Measurements from ENCODE around the gene MYO1B.

MYO1B gene

GRCh38 chr2:191341436-191341835 lies 96.2 kb downstream of the MYO1B start:
- TF ChIP-seq CTCF (IDR thresholded peaks at IDR 0.05; ENCODE audit: borderline replicate concordance, insufficient read depth, low read depth, low read length) = no peak
- no peak overlapping the region for H3K4me3 ChIP-seq (ENCODE audit: low read depth, low read length)

- no peak for TF ChIP-seq CTCF (IDR thresholded peaks at IDR 0.05; ENCODE audit: borderline replicate concordance, insufficient read depth, low read depth, low read length)
- H3K4me3 ChIP-seq (ENCODE audit: low read depth, low read length) = no peak overlapping the region
Observed at GRCh38 chr2:191343796-191344338, 98.7 kb downstream of the MYO1B start.

- TF ChIP-seq CTCF (IDR thresholded peaks at IDR 0.05; ENCODE audit: borderline replicate concordance, insufficient read depth, low read depth, low read length) = no peak
- H3K4me3 ChIP-seq (ENCODE audit: low read depth, low read length) = no peak overlapping the region
Observed at GRCh38 chr2:191345788-191346187, 100.6 kb downstream of the MYO1B start.

DNA sequence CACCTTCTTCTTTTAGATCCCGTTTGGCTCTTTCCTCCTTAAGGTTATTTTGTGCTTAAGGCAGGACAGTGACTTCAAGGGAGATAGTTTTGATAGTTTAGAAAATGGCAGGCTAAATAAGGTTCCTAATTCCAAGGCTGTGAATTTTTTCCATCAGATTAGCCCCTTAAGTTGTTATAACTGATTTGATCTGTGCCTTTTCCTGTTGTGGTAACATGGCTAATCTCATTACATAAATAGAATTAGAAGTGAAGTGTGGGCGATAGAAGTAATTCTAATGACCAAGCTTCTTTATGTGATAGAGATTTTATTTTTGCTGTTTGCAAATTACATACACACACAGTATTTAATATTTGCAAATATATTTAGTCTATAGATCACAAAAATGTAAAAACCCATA lies 102.0 kb downstream of the MYO1B start:
- no peak for TF ChIP-seq CTCF (IDR thresholded peaks at IDR 0.05; ENCODE audit: borderline replicate concordance, insufficient read depth, low read depth, low read length)
- no peak overlapping the region for H3K4me3 ChIP-seq (ENCODE audit: low read depth, low read length)

- no peak for TF ChIP-seq CTCF (IDR thresholded peaks at IDR 0.05; ENCODE audit: borderline replicate concordance, insufficient read depth, low read depth, low read length)
- H3K4me3 ChIP-seq (ENCODE audit: low read depth, low read length) = no peak overlapping the region
Observed at GRCh38 chr2:191347881-191348280, 102.7 kb downstream of the MYO1B start.

GRCh38 chr2:191349990-191350389 lies 104.8 kb downstream of the MYO1B start:
- no peak for TF ChIP-seq CTCF (IDR thresholded peaks at IDR 0.05; ENCODE audit: borderline replicate concordance, insufficient read depth, low read depth, low read length)

GRCh38 chr2:191350826-191351225 lies 105.6 kb downstream of the MYO1B start:
- no peak overlapping the region for H3K4me3 ChIP-seq (ENCODE audit: low read depth, low read length)
- TF ChIP-seq CTCF (IDR thresholded peaks at IDR 0.05; ENCODE audit: borderline replicate concordance, insufficient read depth, low read depth, low read length) = no peak

More at GRCh38 chr2:191349990-191350389, 104.8 kb downstream of the MYO1B start:
- no peak overlapping the region for H3K4me3 ChIP-seq (ENCODE audit: low read depth, low read length)
